Ectodermal cell (in vitro differentiated cells): Measurements from ENCODE around the gene BHLHA9.
A peak's percentile ranks its signal among the peaks of the same experiment; 100 is the strongest.
"Not testable (repeated sequence)": the region's sequence is repeated elsewhere in the genome, so short reads cannot be mapped to it uniquely, and the experiment has no call there.

Source experiments
- H3K27ac ChIP-seq: 2 replicates; pipeline ENCODE4 v1.7.0; 2013; ENCODE audit warnings: mild to moderate bottlenecking, low read depth, low read length; ENCODE audit not compliant: insufficient read depth, poor library complexity, severe bottlenecking
- H3K27me3 ChIP-seq: 2 replicates; pipeline ENCODE4 v1.7.0; 2013; ENCODE audit warnings: mild to moderate bottlenecking, low read length; ENCODE audit not compliant: insufficient read depth, control insufficient read depth, poor library complexity, severe bottlenecking
- H3K36me3 ChIP-seq: one replicate; pipeline ENCODE4 v1.7.0; 2013; ENCODE audit warnings: low read length; ENCODE audit not compliant: control insufficient read depth, insufficient read depth
- H3K4me1 ChIP-seq: one replicate; pipeline ENCODE4 v1.7.0; 2013; ENCODE audit warnings: low read length; ENCODE audit not compliant: control insufficient read depth, insufficient read depth
- H3K4me3 ChIP-seq: 2 replicates; pipeline ENCODE4 v1.7.0; 2013; ENCODE audit warnings: low read depth, low read length, control low read depth; ENCODE audit not compliant: insufficient read depth
- H3K9me3 ChIP-seq: 2 replicates; pipeline ENCODE4 v1.7.0; 2013; ENCODE audit warnings: mild to moderate bottlenecking, low read length, moderate library complexity; ENCODE audit not compliant: control insufficient read depth
- WGBS, 2 experiments: methylation state at CpG; one replicate each; pipeline ENCODE4 v1.1.7; 2013; ENCODE audit warnings: missing lambda C conversion rate in 2 of 2; 5-methylcytosine and 5-hydroxymethylcytosine counted together

Gene BHLHA9

DNA sequence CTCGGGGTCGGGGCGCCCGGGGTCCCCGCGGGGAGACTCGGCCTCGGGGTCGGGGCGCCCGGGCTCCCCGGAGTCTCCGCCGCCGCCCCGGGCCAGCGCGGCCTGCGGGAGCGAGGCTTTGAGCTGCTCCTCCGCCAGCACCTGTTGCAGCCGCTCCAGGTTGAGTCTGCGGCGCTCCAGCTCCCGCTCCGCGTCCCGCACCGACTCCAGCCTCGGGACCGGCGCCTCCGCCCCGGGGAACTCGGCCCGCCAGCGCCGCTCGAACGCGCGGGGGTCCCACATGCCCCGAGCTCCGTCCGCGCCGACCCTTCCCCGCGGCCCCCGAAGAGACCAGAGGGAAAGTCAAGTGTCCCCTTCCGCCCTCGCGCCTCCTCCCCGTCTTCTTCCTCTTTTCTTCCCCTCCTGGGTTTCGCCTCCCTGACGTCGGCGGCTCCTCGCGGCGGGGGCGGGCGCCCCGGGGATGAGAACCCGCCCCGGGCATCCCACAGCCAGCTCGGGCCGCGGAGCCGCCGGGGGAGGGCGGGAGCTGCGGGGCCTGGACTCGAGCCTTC, 40.8 kb upstream of the BHLHA9 start:
- Histone ChIP-seq H3K4me1 (no peaks in the 10 kb centered on the region), H3K27ac (no peak overlapping the region), H3K27me3 (peaks cover 77% of the 10 kb centered on the region), H3K9me3 (no peaks in the 10 kb centered on the region), H3K4me3 (peak overlapping the region; percentile 23), H3K36me3 (no peaks in the 10 kb centered on the region)
- 1% methylated on average over 74 of the region's 74 CpGs for WGBS, 2 experiments

GRCh38 chr17:1229900-1230501, 40.2 kb upstream of the BHLHA9 start:
- no peaks in the 10 kb centered on the region for H3K4me1 ChIP-seq
- H3K27me3 ChIP-seq, result peaks cover 77% of the 10 kb centered on the region
- no peak overlapping the region for H3K27ac ChIP-seq
- no peaks in the 10 kb centered on the region for H3K36me3 ChIP-seq
- 37% methylated on average over 51 of the region's 51 CpGs for WGBS, 2 experiments
- no peaks in the 10 kb centered on the region for H3K9me3 ChIP-seq
- no peak overlapping the region for H3K4me3 ChIP-seq

GRCh38 chr17:1231456-1231855, 38.8 kb upstream of the BHLHA9 start:
- H3K4me3 ChIP-seq, result no peak overlapping the region
- H3K27ac ChIP-seq, result no peak overlapping the region
- peaks cover 64% of the 10 kb centered on the region for H3K27me3 ChIP-seq
- no peaks in the 10 kb centered on the region for H3K4me1 ChIP-seq
- H3K9me3 ChIP-seq, result no peaks in the 10 kb centered on the region
- 90 to 91% methylated on average over 12 of the region's 12 CpGs for WGBS, 2 experiments
- no peaks in the 10 kb centered on the region for H3K36me3 ChIP-seq

DNA sequence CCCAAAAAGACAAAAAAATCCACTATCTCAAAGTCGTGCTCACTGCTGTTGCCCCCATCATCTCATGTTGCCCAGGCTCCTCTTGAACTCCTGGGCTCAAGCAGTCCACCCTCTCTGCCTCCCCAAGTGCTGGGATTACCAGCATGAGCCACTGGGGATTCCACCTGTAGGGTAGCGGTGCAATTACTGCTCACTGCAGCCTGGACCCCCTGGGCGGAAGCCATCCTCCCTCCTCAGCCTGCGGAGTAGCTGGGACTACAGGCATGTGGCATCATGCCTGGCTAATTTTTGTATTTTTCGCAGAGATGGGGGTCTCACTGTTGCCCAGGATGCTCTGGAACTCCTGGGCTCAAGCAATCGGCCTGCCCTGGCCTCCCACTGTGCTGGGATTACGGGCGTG, 37.9 kb upstream of the BHLHA9 start:
- peaks cover 56% of the 10 kb centered on the region for H3K27me3 ChIP-seq
- no peaks in the 10 kb centered on the region for H3K9me3 ChIP-seq
- H3K4me1 ChIP-seq, result no peaks in the 10 kb centered on the region
- no peaks in the 10 kb centered on the region for H3K36me3 ChIP-seq
- H3K4me3 ChIP-seq, result no peak overlapping the region
- H3K27ac ChIP-seq, result no peak overlapping the region
- WGBS, 2 experiments, result 72 to 75% methylated on average over 8 of the region's 8 CpGs

DNA sequence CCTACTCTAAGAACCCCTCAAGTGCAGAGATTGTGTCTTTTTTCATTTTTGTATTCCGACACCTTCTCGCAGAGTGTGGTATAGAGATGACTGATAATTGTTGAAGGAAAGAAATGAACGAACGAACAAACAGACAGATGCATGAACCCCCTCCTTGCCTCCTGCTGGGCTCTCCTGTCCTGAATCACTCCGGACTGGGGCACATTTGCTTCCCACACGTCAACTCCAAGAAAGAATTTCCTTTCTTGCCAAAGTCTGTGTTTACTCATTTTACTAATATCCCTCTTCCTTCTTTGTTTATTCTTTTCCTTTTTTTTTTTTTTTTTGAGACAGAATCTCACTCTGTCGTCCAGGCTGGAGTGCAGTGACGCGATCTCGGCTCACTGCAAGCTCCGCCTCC, 37.5 kb upstream of the BHLHA9 start:
- no peaks in the 10 kb centered on the region for H3K9me3 ChIP-seq
- no peak overlapping the region for H3K4me3 ChIP-seq
- no peak overlapping the region for H3K27ac ChIP-seq
- no peaks in the 10 kb centered on the region for H3K4me1 ChIP-seq
- peaks cover 51% of the 10 kb centered on the region for H3K27me3 ChIP-seq
- H3K36me3 ChIP-seq, result no peaks in the 10 kb centered on the region
- WGBS, 2 experiments, result 83 to 84% methylated on average over 11 of the region's 11 CpGs

DNA sequence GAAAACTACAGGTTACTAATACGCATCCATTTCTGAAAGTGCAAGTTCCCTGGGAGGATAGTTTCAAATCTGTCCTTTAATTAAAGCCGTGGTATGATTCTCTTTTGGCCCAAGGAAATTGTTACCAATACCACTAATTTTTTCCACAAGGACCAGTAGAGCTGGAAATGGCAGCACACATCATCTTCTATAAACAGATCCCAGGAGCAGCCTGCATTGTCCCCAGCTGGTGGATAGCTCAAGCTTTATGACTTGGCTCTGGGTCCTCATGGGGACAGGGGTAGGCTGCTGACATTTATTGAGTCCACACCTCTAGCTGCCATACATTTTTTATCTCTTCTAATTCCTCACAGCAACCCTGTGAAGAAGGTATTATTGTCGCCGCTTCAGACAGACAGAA, 35.8 kb upstream of the BHLHA9 start:
- H3K4me3 ChIP-seq, result no peak overlapping the region
- H3K27me3 ChIP-seq, result peaks cover 34% of the 10 kb centered on the region
- no peaks in the 10 kb centered on the region for H3K36me3 ChIP-seq
- no peaks in the 10 kb centered on the region for H3K4me1 ChIP-seq
- H3K27ac ChIP-seq, result no peak overlapping the region
- H3K9me3 ChIP-seq, result no peaks in the 10 kb centered on the region
- WGBS, 2 experiments, result 94 to 96% methylated on average over 4 of the region's 4 CpGs

DNA sequence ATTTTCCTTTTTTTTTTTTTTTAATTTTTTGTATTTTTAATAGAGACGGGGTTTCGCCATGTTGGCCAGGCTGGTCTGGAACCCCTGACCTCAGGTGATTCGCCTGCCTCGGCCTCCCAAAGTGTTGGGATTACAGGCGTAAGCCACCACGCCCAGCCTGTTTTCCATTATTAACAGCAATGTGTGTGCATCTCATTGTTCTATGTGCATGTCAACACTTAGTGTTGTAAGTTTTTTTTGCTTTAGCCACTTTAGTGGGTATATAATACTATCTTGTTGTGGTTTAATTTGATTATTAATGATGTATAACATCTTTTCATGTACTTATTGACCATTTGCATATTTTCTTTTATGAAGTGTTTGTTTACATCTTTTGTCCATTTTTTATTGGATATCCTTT, 32.8 kb upstream of the BHLHA9 start:
- 87 to 94% methylated on average over 6 of the region's 6 CpGs for WGBS, 2 experiments
- H3K9me3 ChIP-seq, result no peaks in the 10 kb centered on the region
- no peaks in the 10 kb centered on the region for H3K36me3 ChIP-seq
- H3K27ac ChIP-seq, result no peak overlapping the region
- no peak overlapping the region for H3K4me3 ChIP-seq
- H3K4me1 ChIP-seq, result no peaks in the 10 kb centered on the region
- peaks cover 4% of the 10 kb centered on the region for H3K27me3 ChIP-seq

- Histone ChIP-seq H3K27ac (no peak overlapping the region), H3K27me3 (no peaks in the 10 kb centered on the region), H3K36me3 (no peaks in the 10 kb centered on the region), H3K9me3 (no peaks in the 10 kb centered on the region), H3K4me3 (no peak overlapping the region), H3K4me1 (no peaks in the 10 kb centered on the region)
- whole genome bisulfite sequencing, 2 experiments, result 88 to 93% methylated on average over 11 of the region's 11 CpGs
Observed at GRCh38 chr17:1239210-1239609, 31.0 kb upstream of the BHLHA9 start.

- not testable (repeated sequence) for H3K36me3 ChIP-seq, H3K27me3 ChIP-seq, H3K4me1 ChIP-seq, H3K27ac ChIP-seq, H3K4me3 ChIP-seq, H3K9me3 ChIP-seq
- 75 to 77% methylated on average over 11 of the region's 11 CpGs for WGBS, 2 experiments
Observed at GRCh38 chr17:1240426-1240825, 29.8 kb upstream of the BHLHA9 start.

DNA sequence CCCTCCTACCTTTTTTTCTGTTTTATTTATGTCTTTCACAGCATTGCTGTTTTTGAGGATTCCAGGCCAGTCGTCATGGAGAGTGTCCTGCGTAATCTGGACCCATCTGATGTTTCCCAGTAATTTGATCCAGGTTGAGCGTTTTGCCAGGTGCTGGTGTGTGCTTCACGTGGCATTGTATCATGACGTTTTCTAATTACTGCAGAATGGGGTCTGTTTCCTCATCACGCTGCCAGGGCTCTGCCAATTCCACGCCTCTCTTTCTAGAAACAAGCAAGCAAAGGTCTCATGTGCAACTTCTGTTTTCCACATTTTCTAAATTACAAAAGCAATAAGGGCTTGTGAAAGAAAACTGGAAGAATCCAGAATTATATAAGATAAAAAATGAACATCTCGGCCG, 28.3 kb upstream of the BHLHA9 start:
- Histone ChIP-seq H3K27me3 (no peaks in the 10 kb centered on the region), H3K4me3 (no peak overlapping the region), H3K27ac (no peak overlapping the region), H3K4me1 (no peaks in the 10 kb centered on the region), H3K9me3 (no peaks in the 10 kb centered on the region), H3K36me3 (no peaks in the 10 kb centered on the region)
- WGBS, 2 experiments, result 81 to 83% methylated on average over 7 to 9 of the region's 9 CpGs

DNA sequence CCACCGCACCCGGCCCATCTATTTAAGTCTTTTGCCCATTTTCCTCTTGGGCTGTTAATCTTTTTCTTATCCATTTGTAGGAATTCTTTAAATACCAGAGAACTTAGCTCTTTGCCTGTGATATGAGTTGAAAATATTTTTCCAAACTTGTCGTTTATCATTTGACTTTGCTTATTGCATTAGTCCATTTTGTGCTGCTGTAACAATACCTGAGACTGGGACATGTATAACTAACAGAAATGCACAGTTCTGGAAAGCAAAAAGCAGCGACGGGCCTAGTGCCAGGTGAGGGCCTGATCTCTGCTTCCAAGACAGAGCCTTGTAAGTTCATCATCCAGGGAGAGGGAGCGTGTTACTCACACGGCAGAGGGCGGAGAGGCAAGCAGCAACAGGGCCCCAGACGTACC, 25.6 kb upstream of the BHLHA9 start:
- Histone ChIP-seq H3K9me3 (no peaks in the 10 kb centered on the region), H3K4me3 (no peak overlapping the region), H3K27me3 (no peaks in the 10 kb centered on the region), H3K36me3 (no peaks in the 10 kb centered on the region), H3K4me1 (no peaks in the 10 kb centered on the region), H3K27ac (no peak overlapping the region)
- 92 to 94% methylated on average over 9 of the region's 9 CpGs for WGBS, 2 experiments
